ENCODE data around the gene KCNS1. TPM values are rescaled to one million over a fixed set of nuclear protein-coding genes. Genes with fewer than 3 reads are reported as not detected.

Gene KCNS1
- total RNA-seq, 2 donors from 2014 or later = not detected

Other genes with a start within 250 kb of the KCNS1 start
- gene YWHAB, start 215.4 kb downstream of the KCNS1 start, total RNA-seq = 10 to 100 TPM; 49.3 to 64.9 TPM
- 100 to 1,000 TPM in 1 of 2 donors, 10 to 100 TPM in 1; 41.8 to 105 TPM for gene PABPC1L, start 191.1 kb downstream of the KCNS1 start, total RNA-seq
- gene TOMM34, start 140.7 kb downstream of the KCNS1 start, total RNA-seq = 10 to 100 TPM in 1 of 2 donors, 1 to 10 TPM in 1; 2.6 to 13.0 TPM
- 10 to 100 TPM; 17.8 to 23.6 TPM for gene STK4, start 134.6 kb downstream of the KCNS1 start, total RNA-seq
- gene WFDC5, start 14.0 kb upstream of the KCNS1 start, total RNA-seq = not detected
- not detected for gene WFDC12, start 23.3 kb upstream of the KCNS1 start, total RNA-seq
- gene PI3, start 73.8 kb upstream of the KCNS1 start, total RNA-seq = not detected
- not detected for gene SEMG1, start 105.9 kb upstream of the KCNS1 start, total RNA-seq
- gene SEMG2, start 120.2 kb upstream of the KCNS1 start, total RNA-seq = not detected
- gene SLPI, start 153.4 kb upstream of the KCNS1 start, total RNA-seq = 10 to 100 TPM; 14.5 to 34.0 TPM
- 100 to 1,000 TPM; 306 to 837 TPM for gene RBPJL, start 205.7 kb upstream of the KCNS1 start, total RNA-seq
- 1 to 10 TPM; 4.9 to 5.3 TPM for gene MATN4, start 207.2 kb upstream of the KCNS1 start, total RNA-seq
- 10 to 100 TPM; 62.0 to 97.6 TPM for gene SDC4, start 247.3 kb upstream of the KCNS1 start, total RNA-seq

Measured in body of pancreas (tissue), 2 donors.